NCI-H524 (cell line): Measurements from ENCODE around the gene RPL37A.
"Not testable (repeated sequence)": the region's sequence is repeated elsewhere in the genome, so short reads cannot be mapped to it uniquely, and the experiment has no call there.

Experiments used
- DNase-seq, 2 experiments: peaks; one replicate each; lab custom pipeline; 2025; lab: John Stamatoyannopoulos, UW

Gene RPL37A

GRCh38 chr2:216517447-216518225 is 19.0 kb downstream of the RPL37A start:
- peak in 1 of 2 experiments; percentile 44 for DNase-seq

GRCh38 chr2:216518566-216519119 is 20.0 kb downstream of the RPL37A start:
- not testable (repeated sequence) for DNase-seq

- DNase-seq = peak; percentile 67 to 88
Observed at GRCh38 chr2:216519154-216519762, 20.6 kb downstream of the RPL37A start.

GRCh38 chr2:216520112-216520511 is 21.5 kb downstream of the RPL37A start:
- no peak for DNase-seq

- no peak for DNase-seq
Observed at GRCh38 chr2:216522892-216523502, 24.4 kb downstream of the RPL37A start.

GRCh38 chr2:216525972-216526371 is 27.3 kb downstream of the RPL37A start:
- no peak for DNase-seq

GRCh38 chr2:216526939-216527338 is 28.3 kb downstream of the RPL37A start:
- DNase-seq = no peak

GRCh38 chr2:216527600-216527999 is 29.0 kb downstream of the RPL37A start:
- no peak for DNase-seq

- no peak for DNase-seq
Observed at GRCh38 chr2:216532562-216532961, 33.9 kb downstream of the RPL37A start.

GRCh38 chr2:216533609-216534008 is 35.0 kb downstream of the RPL37A start:
- DNase-seq = peak in 1 of 2 experiments; percentile 69

GRCh38 chr2:216534809-216535208 is 36.2 kb downstream of the RPL37A start:
- no peak for DNase-seq

- no peak for DNase-seq
Observed at GRCh38 chr2:216535454-216535995, 36.9 kb downstream of the RPL37A start.

GRCh38 chr2:216536734-216537210 is 38.1 kb downstream of the RPL37A start:
- DNase-seq = peak; percentile 14 to 90

- DNase-seq = no peak
Observed at GRCh38 chr2:216537366-216537765, 38.7 kb downstream of the RPL37A start.

- no peak for DNase-seq
Observed at GRCh38 chr2:216538538-216538937, 39.9 kb downstream of the RPL37A start.

- DNase-seq = no peak
Observed at GRCh38 chr2:216539120-216539519, 40.5 kb downstream of the RPL37A start.

GRCh38 chr2:216539791-216540241 is 41.2 kb downstream of the RPL37A start:
- no peak for DNase-seq

GRCh38 chr2:216540920-216541319 is 42.3 kb downstream of the RPL37A start:
- no peak for DNase-seq

- DNase-seq = no peak
Observed at GRCh38 chr2:216541505-216541904, 42.9 kb downstream of the RPL37A start.

GRCh38 chr2:216545359-216545758 is 46.7 kb downstream of the RPL37A start:
- DNase-seq = no peak

GRCh38 chr2:216546241-216546640 is 47.6 kb downstream of the RPL37A start:
- no peak for DNase-seq
